ENCODE data around the gene TAS1R2. TPM values are rescaled to one million over a fixed set of nuclear protein-coding genes. Genes with fewer than 3 reads are reported as not detected.

Gene TAS1R2
- total RNA-seq, 2 donors from 2014 or later = not detected

GRCh38 chr1:18856435-18856834 lies 3.0 kb downstream of the TAS1R2 start:
- Mint-ChIP-seq H3K27ac (no peak overlapping the region), H3K36me3 (ENCODE audit: low read depth) (no peaks in the 10 kb centered on the region), H3K4me3 (no peak overlapping the region), H3K9me3 (no peaks in the 10 kb centered on the region), H3K4me1 (no peaks in the 10 kb centered on the region), H3K27me3 (ENCODE audit: insufficient read depth) (peaks cover 17% of the 10 kb centered on the region)
- Histone ChIP-seq H3K4me3 (ENCODE audit: low read length) (no peak overlapping the region), H3K27me3 (ENCODE audit: control insufficient read depth, insufficient read depth, low read length, poor library complexity, severe bottlenecking) (peaks cover 46% of the 10 kb centered on the region), H3K36me3 (ENCODE audit: control insufficient read depth, insufficient read depth, low read length) (no peaks in the 10 kb centered on the region), H3K9me3 (ENCODE audit: control insufficient read depth, low read length) (no peaks in the 10 kb centered on the region), H3K4me1 (ENCODE audit: control insufficient read depth, insufficient read depth, low read length) (no peaks in the 10 kb centered on the region), H3K9ac (ENCODE audit: extremely low read depth, low read length, poor library complexity, severe bottlenecking) (no peak overlapping the region), H3K27ac (ENCODE audit: low read depth, low read length) (no peak overlapping the region)
- DNase-seq = no peak
- WGBS, 2 experiments (ENCODE audit: insufficient coverage in 1 of 2, insufficient read length in 1 of 2) = 89% methylated on average over 1 of the region's 1 CpG; no CpG with 5 or more reads in 1 of the 2 experiments
- no peak for TF ChIP-seq CTCF (conservative IDR thresholded peaks at IDR 0.05)

- H3K9ac ChIP-seq (ENCODE audit: extremely low read depth, low read length, poor library complexity, severe bottlenecking) = no peak overlapping the region
- TF ChIP-seq CTCF (conservative IDR thresholded peaks at IDR 0.05) = no peak
- Mint-ChIP-seq H3K4me3 (no peak overlapping the region), H3K27me3 (ENCODE audit: insufficient read depth) (peaks cover 17% of the 10 kb centered on the region), H3K36me3 (ENCODE audit: low read depth) (no peaks in the 10 kb centered on the region), H3K9me3 (no peaks in the 10 kb centered on the region), H3K4me1 (no peaks in the 10 kb centered on the region), H3K27ac (no peak overlapping the region)
- no peaks in the 10 kb centered on the region for H3K9me3 ChIP-seq (ENCODE audit: control insufficient read depth, low read length)
- WGBS, 2 experiments (ENCODE audit: insufficient coverage in 1 of 2, insufficient read length in 1 of 2) = 86 to 97% methylated on average over 4 to 6 of the region's 6 CpGs
- peaks cover 55% of the 10 kb centered on the region for H3K27me3 ChIP-seq (ENCODE audit: control insufficient read depth, insufficient read depth, low read length, poor library complexity, severe bottlenecking)
- no peaks in the 10 kb centered on the region for H3K4me1 ChIP-seq (ENCODE audit: control insufficient read depth, insufficient read depth, low read length)
- no peak overlapping the region for H3K27ac ChIP-seq (ENCODE audit: low read depth, low read length)
- H3K36me3 ChIP-seq (ENCODE audit: control insufficient read depth, insufficient read depth, low read length) = no peaks in the 10 kb centered on the region
- DNase-seq = no peak
- H3K4me3 ChIP-seq (ENCODE audit: low read length) = no peak overlapping the region
These were observed 3.9 kb downstream of the TAS1R2 start for GRCh38 chr1:18855573-18855972.

GRCh38 chr1:18854331-18855025 lies 5.0 kb downstream of the TAS1R2 start:
- Histone ChIP-seq H3K9ac (ENCODE audit: extremely low read depth, low read length, poor library complexity, severe bottlenecking) (no peak overlapping the region), H3K4me3 (ENCODE audit: low read length) (no peak overlapping the region), H3K27me3 (ENCODE audit: control insufficient read depth, insufficient read depth, low read length, poor library complexity, severe bottlenecking) (peaks cover 63% of the 10 kb centered on the region), H3K27ac (ENCODE audit: low read depth, low read length) (no peak overlapping the region), H3K4me1 (ENCODE audit: control insufficient read depth, insufficient read depth, low read length) (no peaks in the 10 kb centered on the region), H3K9me3 (ENCODE audit: control insufficient read depth, low read length) (no peaks in the 10 kb centered on the region), H3K36me3 (ENCODE audit: control insufficient read depth, insufficient read depth, low read length) (no peaks in the 10 kb centered on the region)
- Mint-ChIP-seq H3K27ac (no peak overlapping the region), H3K4me3 (no peak overlapping the region), H3K4me1 (no peaks in the 10 kb centered on the region), H3K36me3 (ENCODE audit: low read depth) (no peaks in the 10 kb centered on the region), H3K27me3 (ENCODE audit: insufficient read depth) (peaks cover 18% of the 10 kb centered on the region), H3K9me3 (no peaks in the 10 kb centered on the region)
- no peak for DNase-seq
- no peak for TF ChIP-seq CTCF (conservative IDR thresholded peaks at IDR 0.05)
- 91 to 94% methylated on average over 38 to 49 of the region's 49 CpGs for WGBS, 2 experiments (ENCODE audit: insufficient coverage in 1 of 2, insufficient read length in 1 of 2)
